Activated naive CD8-positive, alpha-beta T cell treated with anti-CD3 and anti-CD28 coated beads, Interleukin-2, amount 10 ng/mL, durations not matched to agents 7 days and 5 days (primary cell): Measurements from ENCODE around the gene ALB. TPM values are rescaled to one million over a fixed set of nuclear protein-coding genes. Genes with fewer than 3 reads are reported as not detected.

ENCODE experiments used
- ATAC-seq: fragments of 150-1000 bp; cut with Tn5 transposase; one replicate; pipeline ENCODE4 v1.10.0; 2021; ENCODE audit warnings: low read depth, moderate library complexity
- POLR2A ChIA-PET: fragments of 350-600 bp; sonication (Branson Sonifier 250); formaldehyde crosslinking; loops from one replicate; lab custom pipeline; 2021; ENCODE audit warnings: antibody characterized with exemption; lab: Charles Lee
- DNase-seq: peaks from one replicate; pipeline ENCODE4 v3.0.0; 2021
- H3K27ac Mint-ChIP-seq: one replicate; pipeline ENCODE4 v1.8.0; 2022; ENCODE audit warnings: mild to moderate bottlenecking, mixed read lengths
- H3K27me3 Mint-ChIP-seq: one replicate; pipeline ENCODE4 v1.8.0; 2022; ENCODE audit warnings: mild to moderate bottlenecking, moderate library complexity, mixed read lengths
- H3K36me3 Mint-ChIP-seq: one replicate; pipeline ENCODE4 v1.8.0; 2021; ENCODE audit warnings: mild to moderate bottlenecking, mixed read lengths
- H3K4me1 Mint-ChIP-seq: one replicate; pipeline ENCODE4 v1.8.0; 2021; ENCODE audit warnings: mixed read lengths
- H3K4me3 Mint-ChIP-seq: one replicate; pipeline ENCODE4 v1.8.0; 2022; ENCODE audit warnings: mild to moderate bottlenecking, moderate library complexity, mixed read lengths
- H3K9me3 Mint-ChIP-seq: one replicate; pipeline ENCODE4 v1.8.0; 2021; ENCODE audit warnings: mixed read lengths
- total RNA-seq, 2 experiments: library from RNA; stranded (reverse); gene quantifications; one replicate each; pipeline ENCODE4 v1.2.3, GENCODE V29; 2021

ALB gene
- total RNA-seq, 2 experiments from 2014 or later: not detected

DNA sequence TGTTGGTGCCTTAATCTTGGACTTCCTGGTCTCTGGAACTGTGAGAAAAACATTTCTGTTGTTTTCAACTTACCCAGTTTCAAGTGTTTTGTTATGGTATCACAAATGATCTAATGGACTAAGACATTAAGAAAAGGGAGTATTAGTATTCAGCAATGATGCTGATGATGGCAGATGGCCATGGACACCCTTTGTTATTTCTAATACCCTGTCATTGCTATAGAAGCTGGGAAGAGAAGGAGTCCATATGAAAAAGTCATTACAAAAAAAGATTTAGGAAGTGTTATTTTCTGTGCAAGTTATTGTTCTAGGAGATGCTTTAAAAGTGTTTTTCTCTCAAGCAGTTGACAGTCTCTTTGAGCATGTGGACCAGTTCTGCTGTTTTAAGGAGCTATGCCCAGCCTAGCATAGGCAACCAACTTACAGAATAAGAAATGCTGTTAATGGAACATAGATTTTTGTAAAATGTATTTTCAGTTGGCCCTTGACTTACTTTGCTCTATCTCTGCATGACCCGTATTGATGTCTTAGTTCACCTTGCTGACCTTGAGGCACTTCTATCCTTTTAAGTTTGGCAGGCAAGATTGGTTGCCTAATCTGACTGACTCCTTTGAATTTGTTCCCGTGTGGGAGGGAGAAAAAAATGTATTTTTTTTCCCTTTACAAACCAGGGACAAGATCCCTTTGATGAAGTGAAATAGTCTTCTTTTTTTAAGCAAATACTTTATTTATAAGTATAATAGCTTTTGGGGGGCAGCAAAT, 25.9 kb downstream of the ALB start:
- H3K4me3 Mint-ChIP-seq: no peak overlapping the region
- H3K4me1 Mint-ChIP-seq: no peaks in the 10 kb centered on the region
- no peak overlapping the region for H3K27ac Mint-ChIP-seq
- H3K9me3 Mint-ChIP-seq: no peaks in the 10 kb centered on the region
- H3K27me3 Mint-ChIP-seq: peaks cover 2% of the 10 kb centered on the region
- DNase-seq: no peak
- no peak for ATAC-seq
- no peaks in the 10 kb centered on the region for H3K36me3 Mint-ChIP-seq
- POLR2A ChIA-PET: no interaction called here

DNA sequence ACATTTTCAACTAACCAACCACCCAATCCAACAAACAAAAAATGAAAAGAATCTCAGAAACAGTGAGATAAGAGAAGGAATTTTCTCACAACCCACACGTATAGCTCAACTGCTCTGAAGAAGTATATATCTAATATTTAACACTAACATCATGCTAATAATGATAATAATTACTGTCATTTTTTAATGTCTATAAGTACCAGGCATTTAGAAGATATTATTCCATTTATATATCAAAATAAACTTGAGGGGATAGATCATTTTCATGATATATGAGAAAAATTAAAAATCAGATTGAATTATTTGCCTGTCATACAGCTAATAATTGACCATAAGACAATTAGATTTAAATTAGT, 27.7 kb downstream of the ALB start:
- Mint-ChIP-seq H3K36me3 (no peaks in the 10 kb centered on the region), H3K27me3 (peaks cover 4% of the 10 kb centered on the region), H3K4me3 (no peak overlapping the region), H3K4me1 (no peaks in the 10 kb centered on the region), H3K9me3 (no peaks in the 10 kb centered on the region), H3K27ac (no peak overlapping the region)
- POLR2A ChIA-PET: no interaction called here
- ATAC-seq (no peak), DNase-seq (no peak)

DNA sequence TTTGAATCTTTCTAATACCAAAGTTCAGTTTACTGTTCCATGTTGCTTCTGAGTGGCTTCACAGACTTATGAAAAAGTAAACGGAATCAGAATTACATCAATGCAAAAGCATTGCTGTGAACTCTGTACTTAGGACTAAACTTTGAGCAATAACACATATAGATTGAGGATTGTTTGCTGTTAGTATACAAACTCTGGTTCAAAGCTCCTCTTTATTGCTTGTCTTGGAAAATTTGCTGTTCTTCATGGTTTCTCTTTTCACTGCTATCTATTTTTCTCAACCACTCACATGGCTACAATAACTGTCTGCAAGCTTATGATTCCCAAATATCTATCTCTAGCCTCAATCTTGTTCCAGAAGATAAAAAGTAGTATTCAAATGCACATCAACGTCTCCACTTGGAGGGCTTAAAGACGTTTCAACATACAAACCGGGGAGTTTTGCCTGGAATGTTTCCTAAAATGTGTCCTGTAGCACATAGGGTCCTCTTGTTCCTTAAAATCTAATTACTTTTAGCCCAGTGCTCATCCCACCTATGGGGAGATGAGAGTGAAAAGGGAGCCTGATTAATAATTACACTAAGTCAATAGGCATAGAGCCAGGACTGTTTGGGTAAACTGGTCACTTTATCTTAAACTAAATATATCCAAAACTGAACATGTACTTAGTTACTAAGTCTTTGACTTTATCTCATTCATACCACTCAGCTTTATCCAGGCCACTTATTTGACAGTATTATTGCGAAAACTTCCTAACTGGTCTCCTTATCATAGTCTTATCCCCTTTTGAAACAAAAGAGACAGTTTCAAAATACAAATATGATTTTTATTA, 28.3 kb downstream of the ALB start:
- POLR2A ChIA-PET: no interaction called here
- Mint-ChIP-seq H3K36me3 (no peaks in the 10 kb centered on the region), H3K27ac (no peak overlapping the region), H3K4me1 (no peaks in the 10 kb centered on the region), H3K27me3 (peaks cover 9% of the 10 kb centered on the region), H3K4me3 (no peak overlapping the region), H3K9me3 (no peaks in the 10 kb centered on the region)
- ATAC-seq (no peak), DNase-seq (no peak)

DNA sequence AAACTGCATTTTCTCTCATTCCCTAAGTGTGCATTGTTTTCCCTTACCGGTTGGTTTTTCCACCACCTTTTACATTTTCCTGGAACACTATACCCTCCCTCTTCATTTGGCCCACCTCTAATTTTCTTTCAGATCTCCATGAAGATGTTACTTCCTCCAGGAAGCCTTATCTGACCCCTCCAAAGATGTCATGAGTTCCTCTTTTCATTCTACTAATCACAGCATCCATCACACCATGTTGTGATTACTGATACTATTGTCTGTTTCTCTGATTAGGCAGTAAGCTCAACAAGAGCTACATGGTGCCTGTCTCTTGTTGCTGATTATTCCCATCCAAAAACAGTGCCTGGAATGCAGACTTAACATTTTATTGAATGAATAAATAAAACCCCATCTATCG, 29.1 kb downstream of the ALB start:
- POLR2A ChIA-PET: no interaction called here
- Mint-ChIP-seq H3K36me3 (no peaks in the 10 kb centered on the region), H3K27ac (no peak overlapping the region), H3K4me3 (no peak overlapping the region), H3K4me1 (no peaks in the 10 kb centered on the region), H3K27me3 (peaks cover 10% of the 10 kb centered on the region), H3K9me3 (no peaks in the 10 kb centered on the region)
- ATAC-seq (no peak), DNase-seq (no peak)

DNA sequence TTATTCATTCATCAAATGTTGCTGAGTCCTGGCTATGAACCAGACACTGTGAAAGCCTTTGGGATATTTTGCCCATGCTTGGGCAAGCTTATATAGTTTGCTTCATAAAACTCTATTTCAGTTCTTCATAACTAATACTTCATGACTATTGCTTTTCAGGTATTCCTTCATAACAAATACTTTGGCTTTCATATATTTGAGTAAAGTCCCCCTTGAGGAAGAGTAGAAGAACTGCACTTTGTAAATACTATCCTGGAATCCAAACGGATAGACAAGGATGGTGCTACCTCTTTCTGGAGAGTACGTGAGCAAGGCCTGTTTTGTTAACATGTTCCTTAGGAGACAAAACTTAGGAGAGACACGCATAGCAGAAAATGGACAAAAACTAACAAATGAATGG, 30.2 kb downstream of the ALB start:
- Mint-ChIP-seq H3K4me3 (no peak overlapping the region), H3K9me3 (no peaks in the 10 kb centered on the region), H3K36me3 (no peaks in the 10 kb centered on the region), H3K4me1 (no peaks in the 10 kb centered on the region), H3K27me3 (peaks cover 10% of the 10 kb centered on the region), H3K27ac (no peak overlapping the region)
- ATAC-seq: no peak
- POLR2A ChIA-PET: no interaction called here
- DNase-seq: no peak

DNA sequence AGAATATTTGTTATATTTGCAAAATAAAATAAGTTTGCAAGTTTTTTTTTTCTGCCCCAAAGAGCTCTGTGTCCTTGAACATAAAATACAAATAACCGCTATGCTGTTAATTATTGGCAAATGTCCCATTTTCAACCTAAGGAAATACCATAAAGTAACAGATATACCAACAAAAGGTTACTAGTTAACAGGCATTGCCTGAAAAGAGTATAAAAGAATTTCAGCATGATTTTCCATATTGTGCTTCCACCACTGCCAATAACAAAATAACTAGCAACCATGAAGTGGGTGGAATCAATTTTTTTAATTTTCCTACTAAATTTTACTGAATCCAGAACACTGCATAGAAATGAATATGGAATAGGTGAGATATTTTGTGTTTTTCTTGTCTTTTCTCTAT, 31.9 kb downstream of the ALB start, which contains the start of gene AFP:
AFP (plus strand) TSS at position 238 of the 400 bp plus-strand sequence; CDS start at position 280, 42 bp downstream.
- Mint-ChIP-seq H3K4me3 (no peak within 1 kb of the TSS), H3K4me1 (no peaks in the 10 kb centered on the region), H3K27ac (no peak within 1 kb of the TSS), H3K36me3 (no peaks in the 10 kb centered on the region), H3K27me3 (peaks cover 8% of the 10 kb centered on the region), H3K9me3 (no peaks in the 10 kb centered on the region)
- no peak for ATAC-seq
- POLR2A ChIA-PET: no interaction called here
- no peak for DNase-seq

DNA sequence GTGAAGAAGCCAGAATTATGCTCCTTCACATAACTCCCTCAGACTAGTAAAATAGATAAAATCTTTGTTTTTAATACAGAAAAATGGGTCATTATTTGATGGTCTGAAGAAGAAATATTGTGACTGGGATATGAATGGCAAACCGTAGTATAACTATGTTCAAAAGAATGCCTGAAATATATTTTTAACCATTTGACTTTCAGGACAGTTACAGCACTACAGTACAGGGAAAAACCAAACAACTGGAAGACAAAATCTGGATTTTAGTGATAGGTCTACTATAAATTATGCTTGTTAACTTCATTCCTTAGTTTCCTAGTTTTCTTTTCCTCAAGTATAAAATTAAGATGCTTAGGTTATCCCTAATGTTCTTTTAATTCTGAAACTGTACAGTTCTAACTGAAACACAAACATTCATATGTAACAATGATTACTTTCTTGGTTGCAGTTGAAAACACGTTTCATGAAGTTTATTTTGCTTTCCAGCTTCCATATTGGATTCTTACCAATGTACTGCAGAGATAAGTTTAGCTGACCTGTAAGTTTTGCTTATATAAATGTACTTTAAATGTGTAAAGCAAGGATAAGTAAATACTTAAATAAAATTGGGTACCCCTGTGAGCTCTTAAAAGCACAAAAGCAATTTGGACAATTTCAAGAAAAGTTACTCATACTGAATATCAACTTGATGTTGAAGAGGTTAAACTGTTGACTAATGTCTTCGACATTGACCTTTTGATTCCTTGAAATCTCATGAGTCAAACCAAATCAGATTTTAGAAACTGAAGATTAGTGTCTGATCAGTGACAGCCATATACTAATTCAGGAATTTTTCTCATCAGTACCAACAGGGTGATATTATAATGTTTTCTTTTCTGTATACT, 32.8 kb downstream of the ALB start:
- no peak for DNase-seq
- no peak overlapping the region for H3K27ac Mint-ChIP-seq
- H3K27me3 Mint-ChIP-seq: peaks cover 8% of the 10 kb centered on the region
- POLR2A ChIA-PET: no interaction called here
- no peaks in the 10 kb centered on the region for H3K4me1 Mint-ChIP-seq
- no peaks in the 10 kb centered on the region for H3K36me3 Mint-ChIP-seq
- no peaks in the 10 kb centered on the region for H3K9me3 Mint-ChIP-seq
- H3K4me3 Mint-ChIP-seq: no peak overlapping the region
- ATAC-seq: no peak

DNA sequence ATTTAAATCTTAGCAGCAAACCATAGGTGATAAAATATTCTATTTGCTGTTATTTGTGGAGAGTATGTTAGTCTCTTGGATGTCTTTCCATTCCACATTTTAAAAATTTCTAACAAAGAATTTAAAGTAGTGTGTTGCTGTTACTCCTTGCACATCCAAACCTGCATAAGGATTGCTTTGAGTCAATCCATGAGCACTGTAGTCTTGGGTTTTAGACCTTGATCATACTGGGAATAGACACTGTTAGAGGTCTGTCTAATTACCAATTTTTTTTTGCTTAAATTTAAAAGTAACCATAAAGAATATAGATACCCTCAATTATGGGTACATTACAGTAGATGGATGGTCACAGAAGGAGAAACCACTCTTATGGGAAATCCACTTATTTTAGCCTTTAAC, 33.5 kb downstream of the ALB start:
- Mint-ChIP-seq H3K36me3 (no peaks in the 10 kb centered on the region), H3K4me3 (no peak overlapping the region), H3K27ac (no peak overlapping the region), H3K9me3 (no peaks in the 10 kb centered on the region), H3K27me3 (peaks cover 8% of the 10 kb centered on the region), H3K4me1 (no peaks in the 10 kb centered on the region)
- no peak for ATAC-seq
- POLR2A ChIA-PET: no interaction called here
- DNase-seq: no peak

DNA sequence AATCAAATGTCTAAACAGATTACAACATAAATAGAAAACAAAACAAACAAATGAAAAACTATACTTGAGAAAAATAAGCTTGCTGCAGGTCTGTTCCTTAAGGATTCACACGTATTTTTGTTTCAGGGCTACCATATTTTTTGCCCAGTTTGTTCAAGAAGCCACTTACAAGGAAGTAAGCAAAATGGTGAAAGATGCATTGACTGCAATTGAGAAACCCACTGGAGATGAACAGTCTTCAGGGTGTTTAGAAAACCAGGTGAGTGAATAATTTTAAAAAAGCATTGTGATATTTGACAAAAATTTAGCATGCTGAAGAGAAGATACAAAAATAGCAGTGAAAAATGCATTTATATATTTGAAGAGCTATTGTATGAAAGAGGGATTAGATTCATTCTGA, 34.0 kb downstream of the ALB start:
- peaks cover 8% of the 10 kb centered on the region for H3K27me3 Mint-ChIP-seq
- DNase-seq (no peak), ATAC-seq (no peak)
- H3K36me3 Mint-ChIP-seq: no peaks in the 10 kb centered on the region
- no peaks in the 10 kb centered on the region for H3K9me3 Mint-ChIP-seq
- no peak overlapping the region for H3K27ac Mint-ChIP-seq
- H3K4me3 Mint-ChIP-seq: no peak overlapping the region
- POLR2A ChIA-PET: no interaction called here
- no peaks in the 10 kb centered on the region for H3K4me1 Mint-ChIP-seq

DNA sequence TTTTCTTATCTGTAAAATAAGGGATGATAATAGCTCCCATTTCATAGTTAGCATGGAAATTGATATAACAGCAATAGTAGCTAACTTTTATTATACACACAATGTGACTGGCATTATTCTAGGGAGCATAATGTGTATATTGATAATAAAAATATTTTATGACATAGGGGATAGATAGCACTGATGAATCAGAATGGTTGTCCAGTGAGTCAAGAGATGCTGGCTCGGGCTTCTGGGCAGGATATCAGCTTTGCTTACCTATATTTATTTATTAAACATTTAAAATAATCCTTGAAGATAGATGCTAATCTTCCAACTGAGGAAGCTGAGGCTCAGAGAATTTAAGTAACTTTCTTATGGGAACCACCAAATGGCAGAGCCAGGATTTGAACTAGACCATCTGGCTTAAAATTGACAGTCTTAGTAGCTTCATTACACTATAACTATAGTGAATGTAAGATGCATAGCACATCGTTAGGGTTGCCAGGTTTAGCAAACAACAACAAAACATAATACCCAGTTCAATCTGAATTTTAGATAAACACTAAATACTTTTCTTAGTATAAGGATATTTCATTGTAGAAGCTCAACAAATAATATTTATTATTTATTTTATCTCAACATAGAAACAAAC, 34.6 kb downstream of the ALB start:
- Mint-ChIP-seq H3K4me1 (no peaks in the 10 kb centered on the region), H3K4me3 (no peak overlapping the region), H3K36me3 (no peaks in the 10 kb centered on the region), H3K27me3 (peaks cover 8% of the 10 kb centered on the region), H3K9me3 (no peaks in the 10 kb centered on the region), H3K27ac (no peak overlapping the region)
- DNase-seq (no peak), ATAC-seq (no peak)
- POLR2A ChIA-PET: no interaction called here

DNA sequence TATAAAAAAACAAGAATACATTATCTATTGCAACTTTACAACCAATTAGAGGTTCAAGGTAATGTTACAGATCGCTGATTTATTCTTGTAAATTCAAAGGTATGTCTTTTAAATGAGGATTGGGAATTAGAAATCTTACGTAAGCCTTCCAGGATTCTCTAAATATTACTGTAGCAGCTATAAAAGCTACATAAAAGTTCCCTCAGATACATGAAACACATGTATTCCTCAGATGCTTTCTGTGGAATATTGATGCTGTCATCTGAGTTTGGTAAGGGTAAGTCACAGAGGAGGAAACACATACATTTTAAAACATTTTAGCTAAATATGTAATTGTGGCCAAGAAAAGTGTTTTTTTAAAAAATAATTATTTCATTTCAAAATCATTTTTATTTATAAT, 35.4 kb downstream of the ALB start:
- no peaks in the 10 kb centered on the region for H3K36me3 Mint-ChIP-seq
- H3K4me3 Mint-ChIP-seq: no peak overlapping the region
- POLR2A ChIA-PET: no interaction called here
- no peaks in the 10 kb centered on the region for H3K9me3 Mint-ChIP-seq
- H3K27ac Mint-ChIP-seq: no peak overlapping the region
- DNase-seq: no peak
- H3K27me3 Mint-ChIP-seq: peaks cover 8% of the 10 kb centered on the region
- H3K4me1 Mint-ChIP-seq: no peaks in the 10 kb centered on the region
- ATAC-seq: no peak

DNA sequence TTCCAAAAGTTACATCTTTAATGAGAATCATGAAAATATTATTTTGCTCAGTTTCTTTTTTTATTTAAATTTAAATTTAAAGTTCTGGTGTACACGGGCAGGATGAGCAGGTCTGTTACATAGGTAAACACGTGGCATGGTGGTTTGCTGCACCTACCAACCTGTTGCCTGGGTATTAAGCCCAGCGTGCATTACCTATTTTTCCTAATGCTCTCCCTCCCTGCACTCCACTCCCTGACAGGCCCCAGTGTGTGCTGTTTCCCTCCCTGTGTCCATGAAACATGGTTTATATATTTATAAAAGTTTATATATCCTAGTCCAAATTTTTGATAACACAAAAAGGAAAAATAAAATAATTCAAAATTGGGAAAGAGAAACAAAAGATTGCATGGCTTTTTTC, 35.9 kb downstream of the ALB start:
- POLR2A ChIA-PET: no interaction called here
- DNase-seq: no peak
- no peak for ATAC-seq
- H3K27me3 Mint-ChIP-seq: peaks cover 8% of the 10 kb centered on the region
- H3K27ac Mint-ChIP-seq: no peak overlapping the region
- no peak overlapping the region for H3K4me3 Mint-ChIP-seq
- H3K36me3 Mint-ChIP-seq: no peaks in the 10 kb centered on the region
- H3K4me1 Mint-ChIP-seq: no peaks in the 10 kb centered on the region
- H3K9me3 Mint-ChIP-seq: no peaks in the 10 kb centered on the region

DNA sequence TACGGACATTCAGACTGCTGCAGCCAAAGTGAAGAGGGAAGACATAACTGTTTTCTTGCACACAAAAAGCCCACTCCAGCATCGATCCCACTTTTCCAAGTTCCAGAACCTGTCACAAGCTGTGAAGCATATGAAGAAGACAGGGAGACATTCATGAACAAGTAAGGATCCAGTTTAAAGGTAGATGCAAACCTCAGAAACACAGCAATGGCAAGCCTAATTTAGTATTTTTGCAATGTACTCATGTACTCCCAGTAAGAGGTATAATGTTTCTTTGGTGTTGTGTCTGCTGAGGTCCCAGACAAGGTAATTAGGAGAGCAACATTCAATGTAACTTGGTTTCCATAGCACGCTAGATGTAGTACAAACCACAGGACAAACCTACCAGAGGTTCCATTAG, 36.6 kb downstream of the ALB start:
- ATAC-seq (no peak), DNase-seq (no peak)
- Mint-ChIP-seq H3K9me3 (no peaks in the 10 kb centered on the region), H3K27me3 (peaks cover 8% of the 10 kb centered on the region), H3K4me3 (no peak overlapping the region), H3K36me3 (no peaks in the 10 kb centered on the region), H3K27ac (no peak overlapping the region), H3K4me1 (no peaks in the 10 kb centered on the region)
- POLR2A ChIA-PET: no interaction called here
